Keratinocyte (primary cell): ENCODE measurements around the gene PGA4. TPM values are rescaled to one million over a fixed set of nuclear protein-coding genes. Genes with fewer than 3 reads are reported as not detected.

Experiments
- DNase-seq: peaks from one replicate; pipeline ENCODE4 v3.0.0-alpha.2; 2011; ENCODE audit warnings: low read depth, missing footprints, low spot score
- FAIRE-seq: peaks from 2 replicates; lab custom pipeline; 2011; peaks lifted over from hg19 to GRCh38; lab: Jason Lieb, UNC
- H2AFZ ChIP-seq: 2 replicates; pipeline ENCODE4 v1.6.0; 2012; ENCODE audit warnings: low read length, control low read depth, inconsistent platforms; ENCODE audit not compliant: control insufficient read depth
- H3K27ac ChIP-seq: 2 replicates; pipeline ENCODE4 v1.5.1; 2011; ENCODE audit warnings: low read length; ENCODE audit not compliant: control insufficient read depth, insufficient read depth
- H3K27me3 ChIP-seq: 3 replicates; pipeline ENCODE4 v1.6.0; 2011; ENCODE audit warnings: low read length; ENCODE audit not compliant: control insufficient read depth, insufficient read depth; ENCODE audit errors: extremely low read depth
- H3K36me3 ChIP-seq, 2 experiments: 2 replicates in 1 of 2; 3 replicates in 1 of 2; pipeline ENCODE4 v1.5.1; 2011; ENCODE audit warnings: low read length in 2 of 2, mild to moderate bottlenecking in 1 of 2; ENCODE audit not compliant: control insufficient read depth in 2 of 2, insufficient read depth in 2 of 2; ENCODE audit errors: extremely low read depth in 1 of 2
- H3K4me1 ChIP-seq: 3 replicates; pipeline ENCODE4 v1.5.1; 2011; ENCODE audit warnings: low read length; ENCODE audit not compliant: control insufficient read depth, insufficient read depth; ENCODE audit errors: extremely low read depth
- H3K4me2 ChIP-seq: 3 replicates; pipeline ENCODE4 v1.6.0; 2011; ENCODE audit warnings: low read depth, low read length; ENCODE audit not compliant: control insufficient read depth, insufficient read depth; ENCODE audit errors: extremely low read depth
- H3K4me3 ChIP-seq, 3 experiments: fragments of 200-600 bp in 1 of 3; sonication (generic) in 1 of 3; 2 replicates in 2 of 3; 3 replicates in 1 of 3; pipeline ENCODE4 v1.5.1; 2011 to 2016; ENCODE audit warnings: low read length in 3 of 3, mild to moderate bottlenecking in 3 of 3, control low read depth in 2 of 3, inconsistent platforms in 1 of 3, low read depth in 1 of 3, mixed read lengths in 1 of 3, mixed run types in 1 of 3, moderate library complexity in 1 of 3; ENCODE audit not compliant: control insufficient read depth in 2 of 3, insufficient read depth in 2 of 3; ENCODE audit errors: extremely low read depth in 1 of 3
- H3K79me2 ChIP-seq: 2 replicates; pipeline ENCODE4 v1.6.0; 2012; ENCODE audit warnings: low read length; ENCODE audit not compliant: control insufficient read depth, insufficient read depth
- H3K9ac ChIP-seq: 3 replicates; pipeline ENCODE4 v1.6.0; 2011; ENCODE audit warnings: low read length; ENCODE audit not compliant: control insufficient read depth, insufficient read depth; ENCODE audit errors: extremely low read depth
- H3K9me1 ChIP-seq: 3 replicates; pipeline ENCODE4 v1.6.0; 2011; ENCODE audit warnings: low read length; ENCODE audit not compliant: control insufficient read depth, insufficient read depth; ENCODE audit errors: extremely low read depth
- H3K9me3 ChIP-seq: 2 replicates; pipeline ENCODE4 v1.5.1; 2012; ENCODE audit warnings: low read depth, low read length; ENCODE audit not compliant: control insufficient read depth
- H4K20me1 ChIP-seq: 3 replicates; pipeline ENCODE4 v1.6.0; 2011; ENCODE audit warnings: low read length; ENCODE audit not compliant: control insufficient read depth, insufficient read depth; ENCODE audit errors: extremely low read depth
- EZH2 ChIP-seq: IDR thresholded peaks from one replicate; pipeline ENCODE4 v1.6.1; 2012; ENCODE audit warnings: inconsistent platforms, mild to moderate bottlenecking, low read length, moderate library complexity
- dilution Hi-C: fragments of 300-500 bp; cut with MboI; formaldehyde crosslinking; loops from one replicate; pipeline ENCODE4 v1.7.0; 2020; ENCODE audit warnings: low sequenced_read_pairs; ENCODE audit not compliant: extremely low pct_ligation_motif_present
- polyA plus RNA-seq, 5 experiments: library from polyadenylated mRNA; depleted of rRNA in 3 of 5; stranded (reverse) in 3 of 5; stranded (forward) in 1 of 5; unstranded in 1 of 5; fragments of >200 nt; gene quantifications; 1 replicate in 1 of 5; 2 replicates in 3 of 5; 3 replicates in 1 of 5; pipeline versions ENCODE4 v1.2.1 to v1.2.3, GENCODE V29; 2011 to 2012; ENCODE audit warnings: missing spikeins in 2 of 5, low read depth in 1 of 5, low replicate concordance in 1 of 5
- TF ChIP-seq, protein P1 (sequence below), 3 experiments: IDR thresholded peaks in 1 of 3; conservative IDR thresholded peaks in 1 of 3; optimal IDR thresholded peaks in 1 of 3; 2 replicates in 2 of 3; 3 replicates in 1 of 3; pipeline versions ENCODE3 to v1.5.1; 2011; ENCODE audit warnings: low read length in 3 of 3, mild to moderate bottlenecking in 3 of 3, moderate library complexity in 2 of 3, control low read depth in 1 of 3, inconsistent platforms in 1 of 3; ENCODE audit not compliant: insufficient read depth in 2 of 3; ENCODE audit errors: extremely low read depth in 1 of 3

Gene PGA4
- polyA plus RNA-seq, 1 donor (not counting 4 experiments of a cell fraction or from before 2014, with no cell fraction given): not detected

DNA sequence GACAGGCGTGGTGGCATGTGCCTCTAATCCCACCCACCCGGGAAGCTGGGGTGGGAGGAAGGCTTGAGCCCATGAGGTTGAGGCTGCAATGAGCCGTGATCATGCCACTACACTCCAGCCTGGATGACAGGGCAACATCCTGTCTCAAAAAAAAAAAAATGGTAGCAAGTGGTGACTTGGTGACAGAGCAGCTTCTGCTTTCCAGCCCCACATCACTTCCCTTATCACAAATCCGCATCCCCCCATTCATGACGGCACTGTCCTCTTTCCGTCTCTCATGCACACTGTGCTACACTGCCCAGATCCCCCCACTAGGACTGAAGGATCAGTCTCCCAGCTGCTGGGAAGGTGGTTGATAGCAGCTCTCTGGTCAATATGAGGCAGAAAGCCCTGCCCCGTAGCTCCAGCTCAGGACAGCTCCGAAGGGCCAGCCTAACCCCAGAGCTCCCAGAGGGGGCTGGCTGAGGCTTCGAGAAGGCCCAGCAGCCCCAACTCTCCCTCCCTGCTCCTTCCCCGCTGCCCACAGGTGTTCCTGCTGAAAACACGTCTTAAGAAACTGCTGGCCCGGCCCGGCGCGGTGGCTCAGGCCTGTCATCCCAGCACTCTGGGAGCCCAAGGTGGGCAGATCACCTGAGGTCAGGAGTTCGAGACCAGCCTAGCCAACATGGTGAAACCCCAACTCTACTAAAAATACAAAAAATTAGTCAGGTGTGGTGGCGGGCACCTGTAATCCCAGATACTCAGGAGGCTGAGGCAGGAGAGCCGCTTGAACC is 34.7 kb downstream of the PGA4 start:
- H3K4me1 ChIP-seq: no peaks in the 10 kb centered on the region

GRCh38 chr11:61258546-61258945 is 36.4 kb downstream of the PGA4 start:
- H3K4me3 ChIP-seq: no peak overlapping the region
- H3K27ac ChIP-seq: no peak overlapping the region
- FAIRE-seq: no peak
- H3K9me1 ChIP-seq: no peaks in the 10 kb centered on the region
- H3K9me3 ChIP-seq: no peaks in the 10 kb centered on the region
- peaks cover 3% of the 10 kb centered on the region for H3K4me1 ChIP-seq
- dilution Hi-C loops: no loop called here
- H3K9ac ChIP-seq: no peak overlapping the region
- H3K79me2 ChIP-seq: no peaks in the 10 kb centered on the region
- H3K27me3 ChIP-seq: no peaks in the 10 kb centered on the region
- no peak overlapping the region for H2AFZ ChIP-seq
- H3K4me2 ChIP-seq: no peak overlapping the region
- H4K20me1 ChIP-seq: no peaks in the 10 kb centered on the region
- TF ChIP-seq EZH2: no peak
- TF ChIP-seq, protein P1, sequence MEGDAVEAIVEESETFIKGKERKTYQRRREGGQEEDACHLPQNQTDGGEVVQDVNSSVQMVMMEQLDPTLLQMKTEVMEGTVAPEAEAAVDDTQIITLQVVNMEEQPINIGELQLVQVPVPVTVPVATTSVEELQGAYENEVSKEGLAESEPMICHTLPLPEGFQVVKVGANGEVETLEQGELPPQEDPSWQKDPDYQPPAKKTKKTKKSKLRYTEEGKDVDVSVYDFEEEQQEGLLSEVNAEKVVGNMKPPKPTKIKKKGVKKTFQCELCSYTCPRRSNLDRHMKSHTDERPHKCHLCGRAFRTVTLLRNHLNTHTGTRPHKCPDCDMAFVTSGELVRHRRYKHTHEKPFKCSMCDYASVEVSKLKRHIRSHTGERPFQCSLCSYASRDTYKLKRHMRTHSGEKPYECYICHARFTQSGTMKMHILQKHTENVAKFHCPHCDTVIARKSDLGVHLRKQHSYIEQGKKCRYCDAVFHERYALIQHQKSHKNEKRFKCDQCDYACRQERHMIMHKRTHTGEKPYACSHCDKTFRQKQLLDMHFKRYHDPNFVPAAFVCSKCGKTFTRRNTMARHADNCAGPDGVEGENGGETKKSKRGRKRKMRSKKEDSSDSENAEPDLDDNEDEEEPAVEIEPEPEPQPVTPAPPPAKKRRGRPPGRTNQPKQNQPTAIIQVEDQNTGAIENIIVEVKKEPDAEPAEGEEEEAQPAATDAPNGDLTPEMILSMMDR (optimal IDR thresholded peaks at IDR 0.05 in 1 of 3, IDR thresholded peaks at IDR 0.05 in 1 of 3, conservative IDR thresholded peaks at IDR 0.05 in 1 of 3; ENCODE audit: extremely low read depth in 1 of 3, insufficient read depth in 2 of 3, low read length in 3 of 3): no peak
- no peak for DNase-seq
- no peaks in the 10 kb centered on the region for H3K36me3 ChIP-seq

More for the DNA sequence above, 34.7 kb downstream of the PGA4 start:
- DNase-seq (no peak), FAIRE-seq (no peak)
- Histone ChIP-seq H3K36me3 (no peaks in the 10 kb centered on the region), H3K79me2 (no peaks in the 10 kb centered on the region), H3K27ac (no peak overlapping the region), H3K4me2 (no peak overlapping the region), H3K9me3 (no peaks in the 10 kb centered on the region), H3K9ac (no peak overlapping the region), H2AFZ (no peak overlapping the region), H3K9me1 (no peaks in the 10 kb centered on the region), H3K4me3 (no peak overlapping the region), H4K20me1 (no peaks in the 10 kb centered on the region), H3K27me3 (peaks cover 3% of the 10 kb centered on the region)
- TF ChIP-seq EZH2: no peak
- TF ChIP-seq, protein P1 (optimal IDR thresholded peaks at IDR 0.05 in 1 of 3, IDR thresholded peaks at IDR 0.05 in 1 of 3, conservative IDR thresholded peaks at IDR 0.05 in 1 of 3; ENCODE audit: extremely low read depth in 1 of 3, insufficient read depth in 2 of 3, low read length in 3 of 3): no peak
- dilution Hi-C loops: no loop called here
